HCT116 (cell line): ENCODE results near the gene REG3A. TPM values are rescaled to one million over a fixed set of nuclear protein-coding genes. Genes with fewer than 3 reads are reported as not detected.

ENCODE experiments used
- ATAC-seq: fragments of 200-7000 bp; cut with Tn5 transposase; 2 replicates; pipeline ENCODE4 v1.9.1; 2020; ENCODE audit warnings: mild to moderate bottlenecking, moderate library complexity
- BruUV-seq: library from RNA; stranded (reverse); fragments of 400-500 nt; replicated peaks from 2 replicates; lab custom pipeline; 2021; lab: Mats Ljungman, UMichigan
- CTCF ChIA-PET: fragments of 300-600 bp; sonication (Branson Sonifier 250); formaldehyde crosslinking; loops from one replicate; lab custom pipeline; 2021; ENCODE audit warnings: antibody characterized with exemption; lab: Charles Lee
- POLR2A ChIA-PET: fragments of 300-600, 350-600 bp; sonication (Branson Sonifier 250); formaldehyde crosslinking; loops from one replicate; lab custom pipeline; 2021; ENCODE audit warnings: antibody characterized with exemption; lab: Charles Lee
- RAD21 ChIA-PET, 2 experiments: fragments of 300-600 bp; sonication (Branson Sonifier 250); formaldehyde crosslinking; loops; one replicate each; lab custom pipeline; 2023; ENCODE audit warnings: low total read pairs in 2 of 2; ENCODE audit not compliant: uncharacterized antibody in 2 of 2, unreplicated experiment in 2 of 2, low non-redundant PET in 1 of 2; lab: Charles Lee
- DNase-seq: peaks from one replicate; pipeline ENCODE4 v3.0.0-alpha.2; 2010; ENCODE audit warnings: low read depth, low spot score
- H2AFZ ChIP-seq: fragments of 200-600 bp; shearing (Covaris generic), sonication (generic); 2 replicates; pipeline ENCODE4 v1.6.1; 2017; ENCODE audit warnings: low read depth, mixed run types, mixed read lengths, antibody characterized with exemption, low read length; ENCODE audit not compliant: poor library complexity, severe bottlenecking
- H3K27ac ChIP-seq: 2 replicates; pipeline ENCODE4 v1.5.1; 2012; ENCODE audit warnings: low read depth, low read length
- H3K27me3 ChIP-seq: fragments of 200-600 bp; sonication (generic); 2 replicates; pipeline ENCODE4 v1.6.1; 2016; ENCODE audit warnings: mixed run types, low read length, mixed read lengths; ENCODE audit not compliant: insufficient read depth
- H3K36me3 ChIP-seq, 2 experiments: fragments of 200-500 bp in 1 of 2; fragments of 200-600 bp in 1 of 2; sonication (Bioruptor generic) in 1 of 2; sonication (generic) in 1 of 2; 2 replicates each; pipeline versions ENCODE4 v1.5.1 to v1.6.1; 2014 to 2016; ENCODE audit warnings: low read length in 2 of 2, inconsistent platforms in 1 of 2, mixed read lengths in 1 of 2, mixed run types in 1 of 2; ENCODE audit not compliant: insufficient read depth in 2 of 2, control insufficient read depth in 1 of 2
- H3K4me1 ChIP-seq, 2 experiments: fragments of 200-600 bp in 1 of 2; sonication (generic) in 1 of 2; 2 replicates each; pipeline versions ENCODE4 v1.5.1 to v1.6.1; 2012 to 2017; ENCODE audit warnings: low read length in 2 of 2, inconsistent platforms in 1 of 2, mild to moderate bottlenecking in 1 of 2, mixed read lengths in 1 of 2, mixed run types in 1 of 2, moderate library complexity in 1 of 2; ENCODE audit not compliant: insufficient read depth in 2 of 2, control insufficient read depth in 1 of 2
- H3K4me2 ChIP-seq: fragments of 200-600 bp; sonication (generic); 2 replicates; pipeline ENCODE4 v1.6.1; 2017; ENCODE audit warnings: mixed run types, low read length, mixed read lengths
- H3K4me3 ChIP-seq, 2 experiments: fragments of 200-600 bp in 1 of 2; sonication (generic) in 1 of 2; replicated peaks in 1 of 2; 2 replicates each; pipeline ENCODE4 v1.5.1; 2011 to 2016; ENCODE audit warnings: low read length in 2 of 2, control low read depth in 1 of 2, low read depth in 1 of 2, mild to moderate bottlenecking in 1 of 2, mixed read lengths in 1 of 2, mixed run types in 1 of 2
- H3K79me2 ChIP-seq: fragments of 200-600 bp; sonication (generic); 2 replicates; pipeline ENCODE4 v1.6.1; 2017; ENCODE audit warnings: mild to moderate bottlenecking, mixed run types, low read length, moderate library complexity, mixed read lengths; ENCODE audit not compliant: insufficient read depth
- H3K9ac ChIP-seq: fragments of 200-600 bp; sonication (generic); 2 replicates; pipeline ENCODE4 v1.6.1; 2016; ENCODE audit warnings: low read length, mixed read lengths
- H3K9me2 ChIP-seq: fragments of 200-600 bp; sonication (generic), shearing (Covaris generic); 2 replicates; pipeline ENCODE4 v1.6.1; 2017; ENCODE audit warnings: mixed run types, mild to moderate bottlenecking, moderate library complexity; ENCODE audit not compliant: insufficient read depth
- H3K9me3 ChIP-seq, 2 experiments: fragments of 200-500 bp in 1 of 2; fragments of 200-600 bp in 1 of 2; sonication (Bioruptor generic) in 1 of 2; sonication (generic) in 1 of 2; 2 replicates each; pipeline ENCODE4 v1.6.1; 2014 to 2017; ENCODE audit warnings: low read length in 2 of 2, mixed read lengths in 2 of 2, inconsistent platforms in 1 of 2, low read depth in 1 of 2, mild to moderate bottlenecking in 1 of 2, mixed run types in 1 of 2, moderate library complexity in 1 of 2; ENCODE audit not compliant: control insufficient read depth in 1 of 2, insufficient read depth in 1 of 2
- H4K20me1 ChIP-seq: fragments of 200-600 bp; sonication (generic), shearing (Covaris generic); 2 replicates; pipeline ENCODE4 v1.6.1; 2017; ENCODE audit warnings: mixed run types, mild to moderate bottlenecking, moderate library complexity; ENCODE audit not compliant: insufficient read depth
- CBX3 ChIP-seq: IDR thresholded peaks from 2 replicates; pipeline ENCODE4 v1.6.1; 2012; ENCODE audit warnings: low read depth
- CEBPB ChIP-seq: IDR thresholded peaks from 2 replicates; pipeline ENCODE4 v1.6.1; 2012; ENCODE audit warnings: low read depth
- CTCF ChIP-seq, 3 experiments: fragments of 200-600 bp in 1 of 3; sonication (generic) in 1 of 3; IDR thresholded peaks in 2 of 3; conservative IDR thresholded peaks in 1 of 3; 2 replicates each; pipeline ENCODE4 v1.5.1; 2012 to 2017; ENCODE audit warnings: low read depth in 2 of 3, low read length in 2 of 3, antibody characterized with exemption in 1 of 3, borderline replicate concordance in 1 of 3, control low read depth in 1 of 3, mild to moderate bottlenecking in 1 of 3, mixed read lengths in 1 of 3, mixed run types in 1 of 3, moderate library complexity in 1 of 3; ENCODE audit not compliant: insufficient read depth in 1 of 3
- EGR1 ChIP-seq: IDR thresholded peaks from 2 replicates; pipeline ENCODE4 v1.6.1; 2012; ENCODE audit warnings: low read depth
- ELF1 ChIP-seq: IDR thresholded peaks from 2 replicates; pipeline ENCODE4 v1.6.1; 2012; ENCODE audit warnings: low read depth, borderline replicate concordance
- EZH2 ChIP-seq: fragments of 200-600 bp; sonication (generic); IDR thresholded peaks from 2 replicates; pipeline ENCODE4 v1.6.1; 2017; ENCODE audit warnings: antibody characterized with exemption, mixed run types
- EZH2phosphoT487 ChIP-seq: fragments of 200-600 bp; IDR thresholded peaks from 2 replicates; pipeline ENCODE4 v1.6.1; 2018; ENCODE audit warnings: antibody characterized with exemption, borderline replicate concordance
- FOSL1 ChIP-seq: IDR thresholded peaks from 2 replicates; pipeline ENCODE4 v1.6.1; 2012; ENCODE audit warnings: low read depth
- JUND ChIP-seq: IDR thresholded peaks from 2 replicates; pipeline ENCODE4 v1.6.1; 2012
- MAX ChIP-seq: IDR thresholded peaks from 2 replicates; pipeline ENCODE4 v1.6.1; 2012
- POLR2A ChIP-seq: IDR thresholded peaks from 2 replicates; pipeline ENCODE4 v1.7.0; 2011; ENCODE audit warnings: borderline replicate concordance; ENCODE audit not compliant: insufficient read depth, insufficient read length; ENCODE audit errors: extremely low read depth
- POLR2AphosphoS5 ChIP-seq: IDR thresholded peaks from 2 replicates; pipeline ENCODE4 v1.6.1; 2011; ENCODE audit warnings: mild to moderate bottlenecking, low read depth, low read length, moderate library complexity
- RAD21 ChIP-seq: IDR thresholded peaks from 2 replicates; pipeline ENCODE4 v1.6.1; 2012; ENCODE audit warnings: low read depth, mild to moderate bottlenecking
- SP1 ChIP-seq: IDR thresholded peaks from 2 replicates; pipeline ENCODE4 v1.6.1; 2012; ENCODE audit warnings: low read depth
- SRF ChIP-seq: IDR thresholded peaks from 2 replicates; pipeline ENCODE4 v1.6.1; 2012; ENCODE audit warnings: low read depth
- TCF7L2 ChIP-seq: IDR thresholded peaks from 2 replicates; pipeline ENCODE4 v1.7.0; 2011; ENCODE audit warnings: borderline replicate concordance, inconsistent platforms; ENCODE audit not compliant: insufficient read depth, insufficient read length; ENCODE audit errors: extremely low read depth
- YY1 ChIP-seq: IDR thresholded peaks from 2 replicates; pipeline ENCODE4 v1.6.1; 2011; ENCODE audit warnings: low read length, low read depth, moderate library complexity, mild to moderate bottlenecking; ENCODE audit not compliant: insufficient replicate concordance; ENCODE audit errors: extremely low read depth
- ZFX ChIP-seq: fragments of 450-650 bp; IDR thresholded peaks from 2 replicates; pipeline ENCODE4 v1.6.1; 2017
- ZNF274 ChIP-seq: fragments of 200-500 bp; sonication (Bioruptor generic); IDR thresholded peaks from 2 replicates; pipeline ENCODE4 v1.6.1; 2014; ENCODE audit warnings: mild to moderate bottlenecking, low read depth, low read length, inconsistent platforms
- intact Hi-C: fragments of 100-400 bp; cut with micrococcal nuclease; formaldehyde crosslinking; loops from 2 replicates; pipeline ENCODE4 v1.10.0; 2022
- total RNA-seq: library from RNA; stranded (reverse); gene quantifications from one replicate; pipeline ENCODE4 v1.2.1, GENCODE V29; 2021; ENCODE audit not compliant: unreplicated experiment
- TF ChIP-seq, protein P1 (sequence below): IDR thresholded peaks from 2 replicates; pipeline ENCODE4 v1.6.1; 2012

The REG3A gene
- total RNA-seq, 1 experiment from 2014 or later: not detected

DNA sequence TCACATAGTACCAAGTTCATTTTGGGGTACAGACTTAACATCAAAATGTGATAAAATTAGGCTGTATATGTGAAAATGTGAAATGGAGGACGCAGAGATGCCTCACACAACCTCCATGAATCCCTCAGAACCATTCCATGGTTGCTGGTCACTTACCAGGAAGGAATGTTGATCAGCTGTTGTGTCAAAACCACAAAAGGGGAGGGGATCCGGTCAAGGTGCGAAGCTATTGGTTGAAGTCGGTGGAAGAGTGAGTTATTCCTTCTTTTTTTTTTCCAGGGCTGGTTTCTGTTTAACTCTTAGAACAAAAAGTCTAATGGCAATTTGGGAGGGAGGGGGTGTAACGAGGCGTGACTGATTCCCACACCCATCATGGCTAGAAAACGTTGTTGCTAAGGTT lies 32.3 kb upstream of the REG3A start:
- Histone ChIP-seq H3K79me2 (no peaks in the 10 kb centered on the region), H3K9me3 (peaks cover 0 to 20% of the 10 kb centered on the region in 2 experiments; a peak in 3 of 4 replicates), H4K20me1 (no peaks in the 10 kb centered on the region), H3K27ac (no peak overlapping the region), H3K4me1 (no peaks in the 10 kb centered on the region), H2AFZ (no peak overlapping the region), H3K9ac (no peak overlapping the region), H3K9me2 (no peaks in the 10 kb centered on the region), H3K36me3 (no peaks in the 10 kb centered on the region), H3K4me2 (no peak overlapping the region), H3K4me3 (no peak overlapping the region), H3K27me3 (no peaks in the 10 kb centered on the region)
- no peak for TF ChIP-seq CTCF (IDR thresholded peaks at IDR 0.05 in 2 of 3, conservative IDR thresholded peaks at IDR 0.05 in 1 of 3; ENCODE audit: borderline replicate concordance in 1 of 3, insufficient read depth in 1 of 3, low read depth in 2 of 3, low read length in 2 of 3)
- TF ChIP-seq MAX: no peak
- no peak for TF ChIP-seq EZH2
- no peak for TF ChIP-seq ZFX
- TF ChIP-seq EGR1: no peak
- TF ChIP-seq SP1: no peak
- no peak for TF ChIP-seq TCF7L2
- no peak for TF ChIP-seq EZH2phosphoT487
- no peak for TF ChIP-seq CBX3
- TF ChIP-seq SRF: no peak
- TF ChIP-seq, protein P1, sequence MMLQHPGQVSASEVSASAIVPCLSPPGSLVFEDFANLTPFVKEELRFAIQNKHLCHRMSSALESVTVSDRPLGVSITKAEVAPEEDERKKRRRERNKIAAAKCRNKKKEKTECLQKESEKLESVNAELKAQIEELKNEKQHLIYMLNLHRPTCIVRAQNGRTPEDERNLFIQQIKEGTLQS: no peak
- no peak for TF ChIP-seq POLR2AphosphoS5
- TF ChIP-seq JUND: no peak
- no peak for TF ChIP-seq YY1
- no peak for TF ChIP-seq POLR2A
- no peak for TF ChIP-seq ELF1
- no peak for TF ChIP-seq CEBPB
- TF ChIP-seq FOSL1: no peak
- TF ChIP-seq ZNF274: no peak
- TF ChIP-seq RAD21: no peak
- intact Hi-C loops: no loop called here
- ChIA-PET RAD21 (no interaction called here), CTCF (no interaction called here), POLR2A (no interaction called here)
- no peak for DNase-seq
- no peak for ATAC-seq
- no TSS peak for BruUV-seq
